SK-N-MC (cell line): ENCODE measurements around the gene MACIR.

Source experiments
- EZH2 ChIP-seq: fragments of 200-600 bp; sonication (generic); IDR thresholded peaks from one replicate; pipeline ENCODE4 v1.6.1; 2017; ENCODE audit warnings: antibody characterized with exemption
- POLR2AphosphoS5 ChIP-seq: IDR thresholded peaks from 2 replicates; pipeline ENCODE4 v1.6.1; 2012; ENCODE audit warnings: mild to moderate bottlenecking, low read depth, low read length, borderline replicate concordance

- TF ChIP-seq POLR2AphosphoS5 (no peak), EZH2 (no peak)
Measured at GRCh38 chr5:103295871-103296270, 37.3 kb downstream of the MACIR start.
